ENCODE data around the gene AMIGO1.

The AMIGO1 gene, protein sequence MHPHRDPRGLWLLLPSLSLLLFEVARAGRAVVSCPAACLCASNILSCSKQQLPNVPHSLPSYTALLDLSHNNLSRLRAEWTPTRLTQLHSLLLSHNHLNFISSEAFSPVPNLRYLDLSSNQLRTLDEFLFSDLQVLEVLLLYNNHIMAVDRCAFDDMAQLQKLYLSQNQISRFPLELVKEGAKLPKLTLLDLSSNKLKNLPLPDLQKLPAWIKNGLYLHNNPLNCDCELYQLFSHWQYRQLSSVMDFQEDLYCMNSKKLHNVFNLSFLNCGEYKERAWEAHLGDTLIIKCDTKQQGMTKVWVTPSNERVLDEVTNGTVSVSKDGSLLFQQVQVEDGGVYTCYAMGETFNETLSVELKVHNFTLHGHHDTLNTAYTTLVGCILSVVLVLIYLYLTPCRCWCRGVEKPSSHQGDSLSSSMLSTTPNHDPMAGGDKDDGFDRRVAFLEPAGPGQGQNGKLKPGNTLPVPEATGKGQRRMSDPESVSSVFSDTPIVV

DNA sequence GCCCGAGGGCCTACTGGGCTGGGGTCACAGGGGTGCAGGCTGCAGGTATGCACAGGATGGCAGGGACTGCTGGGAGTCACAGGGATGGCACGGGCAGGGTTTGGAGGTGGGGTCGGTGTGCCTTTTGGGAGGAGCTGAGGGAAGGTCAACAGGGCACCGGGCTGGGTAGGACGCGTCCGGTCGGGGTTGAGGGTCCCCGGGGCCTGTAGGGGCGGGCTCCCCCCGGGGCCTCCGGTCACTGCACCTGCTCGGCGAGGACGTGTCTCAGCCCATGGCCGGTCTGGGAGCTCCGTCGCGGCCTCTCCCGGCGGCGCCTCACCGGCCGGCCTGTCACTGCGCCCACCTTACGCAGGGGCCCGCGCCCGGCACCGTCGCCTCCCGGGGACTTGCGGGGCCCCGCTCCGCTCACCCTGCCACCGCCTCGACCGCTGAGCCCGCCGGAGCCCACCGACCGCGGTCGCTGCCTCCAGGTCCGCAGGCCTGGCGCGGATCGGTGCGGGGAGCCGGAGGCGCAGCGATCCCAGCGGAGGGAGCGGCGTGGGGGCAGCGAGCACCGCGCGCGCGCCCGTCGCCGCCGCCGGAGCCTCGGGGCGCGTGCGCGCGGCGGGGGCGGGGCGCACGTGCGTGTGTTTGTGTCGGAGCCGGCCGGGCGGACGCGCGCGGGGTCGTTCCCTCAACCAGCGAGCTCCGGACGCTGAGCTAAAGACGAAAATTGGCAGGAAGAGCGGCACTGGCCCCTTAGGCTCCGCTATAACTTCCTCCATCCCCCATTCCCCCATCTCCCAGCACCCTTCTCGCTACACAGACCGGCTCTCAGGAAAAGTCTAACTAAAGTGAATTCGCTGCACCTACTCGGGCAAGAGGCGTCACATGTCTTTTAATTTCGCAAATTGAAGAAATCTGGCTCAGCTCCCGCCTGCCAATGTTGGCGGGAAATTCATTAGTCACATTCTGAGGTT is at the start of gene AMIGO1:
AMIGO1 (minus strand) TSS at position 552 of the 959 bp plus-strand sequence. CDS start 815 bp downstream, outside the sequence.
- peak; percentile 51 for DNase-seq

DNA sequence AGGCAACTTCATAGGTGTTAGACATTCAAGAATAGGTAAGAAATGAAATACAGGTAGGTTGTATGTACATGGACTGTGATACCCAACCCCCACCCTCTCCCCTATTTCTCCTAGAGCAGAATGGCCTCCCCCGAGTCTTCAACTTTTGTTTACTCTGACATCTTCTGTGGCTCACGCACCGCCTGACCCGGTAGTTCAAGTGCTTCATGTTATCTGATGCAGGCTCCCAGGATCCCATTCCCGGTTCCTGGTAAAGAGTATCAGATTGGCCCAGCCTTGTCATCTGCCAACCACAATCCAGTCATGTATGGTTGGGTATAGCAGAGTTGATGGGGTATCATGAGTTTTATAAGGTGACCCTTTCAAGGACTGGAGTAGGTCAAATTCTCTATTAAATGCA is 48.0 kb upstream of the AMIGO1 start:
- DNase-seq = no peak

DNA sequence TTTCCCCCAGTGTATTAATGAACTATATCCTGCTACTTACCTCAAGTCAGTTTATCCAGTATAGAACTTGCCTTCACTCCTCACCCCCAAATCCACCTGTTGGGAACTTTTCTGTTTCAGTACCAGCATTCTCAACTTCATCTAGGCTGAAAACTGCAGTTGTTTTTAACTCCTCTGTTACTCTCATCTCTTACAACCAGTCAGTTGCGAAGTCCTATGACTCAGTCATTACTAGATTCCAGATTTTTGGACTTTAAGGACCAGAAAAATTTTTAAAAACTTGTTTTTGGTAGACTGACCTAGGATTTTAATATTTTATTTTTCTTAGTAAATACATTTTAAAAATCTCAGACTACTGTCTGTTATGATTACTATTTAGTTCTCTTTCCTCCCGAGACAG is 47.0 kb upstream of the AMIGO1 start:
- DNase-seq = no peak

DNA sequence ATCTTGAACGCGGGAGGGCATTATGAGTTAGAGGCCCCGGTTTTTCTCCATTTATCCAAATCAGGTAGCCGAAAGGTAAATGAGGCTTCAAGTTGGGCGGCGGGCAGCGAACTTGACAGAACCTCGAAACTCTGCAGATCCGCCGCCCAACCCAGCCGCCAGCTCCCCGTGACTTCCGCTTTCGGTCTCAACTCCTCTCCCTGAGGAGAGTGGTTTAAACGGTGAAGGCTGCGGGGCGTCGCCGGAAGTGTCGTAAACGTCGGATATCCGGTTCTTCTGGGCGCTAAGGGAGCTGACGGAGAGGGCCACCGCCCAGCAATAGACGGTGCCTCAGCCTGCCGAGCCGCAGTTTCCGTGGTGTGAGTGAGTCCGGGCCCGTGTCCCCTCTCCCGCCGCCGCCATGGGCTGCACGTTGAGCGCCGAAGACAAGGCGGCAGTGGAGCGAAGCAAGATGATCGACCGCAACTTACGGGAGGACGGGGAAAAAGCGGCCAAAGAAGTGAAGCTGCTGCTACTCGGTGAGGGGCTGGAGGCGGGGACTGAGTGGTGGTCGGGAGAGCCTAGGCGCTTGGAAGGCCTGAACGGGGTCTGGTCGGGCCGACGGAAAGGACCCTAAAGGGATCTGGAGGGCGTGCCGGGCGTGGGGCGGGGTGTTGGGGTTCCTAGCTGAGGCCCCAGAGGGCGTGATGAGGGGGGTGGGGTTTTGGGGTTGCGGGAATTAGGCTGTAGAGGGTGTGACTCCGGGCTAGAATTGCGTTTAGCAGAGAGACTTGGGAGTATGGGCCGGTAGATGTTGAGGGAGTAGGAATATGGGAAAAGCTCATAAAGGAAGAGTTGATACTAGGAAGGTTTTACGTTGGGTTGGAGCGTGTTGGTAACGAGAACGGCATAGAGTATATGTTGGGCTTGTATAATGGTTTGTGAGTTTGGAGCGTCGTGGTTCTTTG is 39.1 kb upstream of the AMIGO1 start, which contains the start of gene GNAI3:
GNAI3 (plus strand) TSS at position 295 of the 947 bp plus-strand sequence; CDS start at position 401, 106 bp downstream.
- DNase-seq = peak; percentile 96

DNA sequence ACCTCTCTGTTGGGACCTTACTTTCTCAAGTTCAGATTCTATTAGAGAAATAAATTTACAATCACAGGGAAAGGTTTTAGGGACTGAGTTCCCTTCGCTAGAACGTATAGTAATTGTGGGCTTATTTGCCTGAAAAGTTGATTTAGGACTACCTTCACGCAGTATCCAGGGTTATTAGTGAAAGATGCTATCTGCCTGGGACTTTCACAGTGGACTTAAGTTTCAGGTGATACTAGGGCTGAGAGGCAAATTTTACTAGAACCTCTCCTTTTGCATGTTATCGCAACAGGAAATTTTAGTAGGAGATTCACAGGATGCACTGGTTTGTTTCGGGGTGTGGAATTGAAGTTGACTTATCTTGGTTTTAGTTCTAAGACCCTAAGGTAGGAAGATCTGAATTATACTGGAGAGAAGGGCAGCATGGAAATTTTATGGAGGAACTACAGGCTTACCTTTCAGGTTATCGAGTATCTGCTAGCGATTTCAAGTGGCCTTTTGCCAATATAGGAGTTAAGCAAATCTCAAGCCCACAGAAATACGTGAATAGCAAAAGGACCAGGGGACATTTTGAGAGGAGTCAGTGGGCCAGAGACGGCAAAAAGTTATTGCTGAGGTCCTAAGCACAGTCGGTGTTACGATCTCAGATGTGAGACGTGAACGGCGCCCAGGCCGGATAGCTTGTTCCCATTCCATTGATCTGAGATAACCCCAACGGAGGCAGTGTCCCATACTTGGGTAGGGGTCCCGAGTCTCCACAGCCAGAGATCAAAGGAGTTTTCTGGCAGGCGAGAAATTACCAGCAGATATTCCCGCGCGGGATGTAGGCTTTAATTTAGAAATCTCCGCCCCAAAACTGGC is 38.2 kb upstream of the AMIGO1 start:
- no peak for DNase-seq

DNA sequence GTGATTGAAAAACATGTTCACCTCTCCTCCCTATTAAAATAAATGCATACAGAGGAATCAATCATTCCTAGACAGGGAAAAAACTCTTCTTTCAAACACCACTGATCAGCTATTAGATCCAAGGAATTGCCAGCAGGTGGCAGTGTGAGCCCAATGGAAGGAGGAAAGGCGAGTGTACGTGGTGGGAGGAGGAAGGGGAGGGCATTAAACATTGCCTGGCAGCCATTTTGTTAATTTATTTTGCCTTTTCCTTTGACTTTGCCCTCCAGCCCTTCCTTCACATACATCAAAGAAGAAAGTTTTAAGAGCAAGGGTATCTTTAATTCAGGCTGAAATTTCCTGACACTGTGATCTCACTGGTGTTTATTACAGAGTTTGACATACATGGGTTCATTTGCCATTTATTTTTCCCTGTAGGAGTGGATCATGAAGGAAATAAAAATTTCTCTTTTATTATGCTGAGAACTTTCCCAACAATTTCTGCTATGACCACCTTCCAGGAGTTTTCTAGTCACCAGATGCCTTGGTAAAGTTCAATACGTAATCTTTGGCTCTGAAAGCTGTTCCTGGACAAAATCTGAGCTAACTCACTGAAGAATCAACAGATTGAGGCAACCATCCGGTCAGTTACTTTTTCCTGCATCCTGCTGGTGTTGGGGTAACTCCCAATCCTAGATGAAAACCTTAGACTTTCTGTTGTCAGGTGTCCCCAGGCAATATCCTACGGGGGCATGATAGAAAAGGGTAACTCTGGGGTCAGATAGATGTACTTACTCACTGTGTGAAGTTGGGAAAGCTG is 37.0 kb upstream of the AMIGO1 start:
- DNase-seq = peak; percentile 88

DNA sequence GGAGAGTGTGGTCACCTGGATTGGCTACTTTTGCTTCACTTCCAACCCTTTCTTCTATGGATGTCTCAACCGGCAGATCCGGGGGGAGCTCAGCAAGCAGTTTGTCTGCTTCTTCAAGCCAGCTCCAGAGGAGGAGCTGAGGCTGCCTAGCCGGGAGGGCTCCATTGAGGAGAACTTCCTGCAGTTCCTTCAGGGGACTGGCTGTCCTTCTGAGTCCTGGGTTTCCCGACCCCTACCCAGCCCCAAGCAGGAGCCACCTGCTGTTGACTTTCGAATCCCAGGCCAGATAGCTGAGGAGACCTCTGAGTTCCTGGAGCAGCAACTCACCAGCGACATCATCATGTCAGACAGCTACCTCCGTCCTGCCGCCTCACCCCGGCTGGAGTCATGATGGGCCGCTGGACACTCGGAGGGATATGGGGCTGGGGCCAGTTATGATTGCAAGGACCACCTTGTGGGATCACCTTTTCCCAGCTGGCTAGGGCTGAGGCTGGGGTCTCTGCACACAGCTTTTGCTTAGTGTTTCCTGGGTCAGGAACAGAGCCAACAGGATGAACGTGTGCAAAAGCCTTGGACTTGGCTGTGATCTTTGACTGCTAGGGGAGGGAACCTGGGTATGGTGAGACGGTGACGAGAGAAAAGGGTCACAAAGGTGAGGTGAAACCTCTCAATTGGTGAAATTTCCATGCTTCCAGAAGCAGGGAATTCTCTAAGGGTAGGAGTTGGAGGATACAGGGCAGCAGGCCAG is 34.6 kb upstream of the AMIGO1 start:
- DNase-seq = no peak

DNA sequence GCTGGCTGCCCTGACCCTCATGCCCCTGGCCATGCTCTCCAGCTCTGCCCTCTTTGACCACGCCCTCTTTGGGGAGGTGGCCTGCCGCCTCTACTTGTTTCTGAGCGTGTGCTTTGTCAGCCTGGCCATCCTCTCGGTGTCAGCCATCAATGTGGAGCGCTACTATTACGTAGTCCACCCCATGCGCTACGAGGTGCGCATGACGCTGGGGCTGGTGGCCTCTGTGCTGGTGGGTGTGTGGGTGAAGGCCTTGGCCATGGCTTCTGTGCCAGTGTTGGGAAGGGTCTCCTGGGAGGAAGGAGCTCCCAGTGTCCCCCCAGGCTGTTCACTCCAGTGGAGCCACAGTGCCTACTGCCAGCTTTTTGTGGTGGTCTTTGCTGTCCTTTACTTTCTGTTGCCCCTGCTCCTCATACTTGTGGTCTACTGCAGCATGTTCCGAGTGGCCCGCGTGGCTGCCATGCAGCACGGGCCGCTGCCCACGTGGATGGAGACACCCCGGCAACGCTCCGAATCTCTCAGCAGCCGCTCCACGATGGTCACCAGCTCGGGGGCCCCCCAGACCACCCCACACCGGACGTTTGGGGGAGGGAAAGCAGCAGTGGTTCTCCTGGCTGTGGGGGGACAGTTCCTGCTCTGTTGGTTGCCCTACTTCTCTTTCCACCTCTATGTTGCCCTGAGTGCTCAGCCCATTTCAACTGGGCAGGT is 33.9 kb upstream of the AMIGO1 start:
- DNase-seq = no peak

DNA sequence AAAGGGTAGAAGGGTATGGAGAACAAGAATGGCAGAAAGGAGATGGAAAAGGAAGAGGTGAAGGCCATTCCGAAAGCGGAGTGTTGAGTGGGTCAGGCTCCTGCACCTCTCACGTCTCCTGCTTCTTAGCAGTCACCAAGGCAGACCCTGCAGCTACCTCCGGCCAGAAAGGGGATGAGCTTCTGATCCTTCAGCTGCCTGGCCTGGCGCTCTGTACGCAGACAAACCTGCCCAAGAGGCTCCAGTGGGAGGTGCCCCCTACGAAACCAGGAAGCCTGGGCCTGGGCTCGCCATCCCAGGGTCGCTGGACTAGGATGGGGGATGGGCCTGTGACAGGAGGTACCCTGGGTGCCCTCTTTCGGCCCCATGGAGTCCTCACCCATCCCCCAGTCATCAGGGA is 33.1 kb upstream of the AMIGO1 start:
- DNase-seq = no peak

DNA sequence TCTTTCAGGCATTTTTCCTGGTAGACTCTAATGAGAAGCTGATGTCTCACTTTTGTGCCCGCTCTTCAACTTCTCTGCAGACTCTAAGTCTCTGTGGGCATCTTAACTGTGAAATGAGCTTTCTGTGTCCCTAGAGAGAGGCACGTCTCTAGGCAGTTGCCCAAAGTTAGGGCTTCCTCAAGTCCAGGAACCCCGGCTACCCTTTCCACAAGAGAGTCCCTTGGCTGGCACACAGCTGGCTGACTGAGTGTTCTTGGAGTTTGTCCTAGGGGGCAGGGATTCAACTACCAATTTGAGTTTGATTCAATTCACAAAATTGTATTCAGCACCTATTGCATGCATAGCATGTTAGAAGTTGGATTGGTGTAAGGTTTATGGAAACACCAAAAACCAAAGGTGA is 31.6 kb upstream of the AMIGO1 start:
- DNase-seq = no peak

DNA sequence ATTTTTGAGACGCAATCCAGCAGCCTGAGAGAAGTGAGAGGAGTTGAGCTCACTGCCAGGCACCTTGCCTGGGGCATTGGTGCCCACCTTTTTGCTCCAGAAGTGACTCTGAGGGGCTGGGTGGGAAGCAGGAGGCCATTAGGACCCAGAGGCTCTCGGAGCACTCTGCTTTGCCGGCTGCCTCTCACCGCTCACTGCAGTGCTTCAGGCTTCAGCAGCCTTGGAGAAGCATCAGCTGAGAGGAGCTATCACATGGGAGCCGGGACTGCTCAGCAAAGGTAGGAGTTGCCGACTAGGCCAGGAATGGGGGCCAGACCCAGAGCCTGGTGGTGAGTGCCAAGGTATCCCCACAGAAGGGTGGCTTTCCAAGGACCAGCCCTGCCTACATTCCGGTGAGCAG is 30.1 kb upstream of the AMIGO1 start, which contains the start of gene GPR61:
GPR61 (plus strand) TSS at position 197 of the 400 bp plus-strand sequence. CDS start 3,151 bp downstream, outside the sequence.
- DNase-seq = no peak

DNA sequence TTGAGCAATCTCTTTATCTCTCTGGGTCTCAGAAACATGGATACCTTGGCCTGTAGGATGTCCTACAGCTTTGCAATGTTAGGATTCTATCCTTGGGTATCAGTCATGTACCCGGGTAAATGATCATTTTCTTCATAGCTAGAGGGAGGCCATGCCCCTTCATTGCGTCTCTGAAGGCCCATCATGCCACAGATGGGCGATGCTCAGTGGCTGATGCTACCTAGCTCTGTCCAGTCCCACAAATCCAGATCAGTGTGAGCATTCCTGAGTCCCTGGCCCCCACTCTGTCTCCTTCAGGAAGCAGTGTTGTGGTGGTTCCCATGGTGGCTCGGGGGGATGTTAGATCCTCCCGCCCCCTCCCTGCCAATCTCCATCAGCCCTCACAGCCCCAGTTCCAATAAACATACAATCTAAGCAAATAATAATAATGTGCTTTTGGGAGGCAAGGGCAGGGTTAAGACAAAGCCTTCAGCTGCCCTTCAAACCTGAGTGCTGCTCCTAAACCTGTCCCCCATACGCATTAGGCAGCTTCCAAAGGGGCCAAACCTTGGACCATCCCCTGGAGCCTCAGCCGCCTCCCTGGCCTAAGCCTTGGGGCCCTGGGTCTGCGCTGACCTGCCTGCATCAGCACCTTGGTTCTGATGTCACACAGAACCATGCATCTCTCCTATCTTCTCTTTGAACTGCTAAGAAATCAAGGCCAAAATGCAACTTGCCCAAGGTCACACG is 29.5 kb upstream of the AMIGO1 start:
- DNase-seq = no peak

DNA sequence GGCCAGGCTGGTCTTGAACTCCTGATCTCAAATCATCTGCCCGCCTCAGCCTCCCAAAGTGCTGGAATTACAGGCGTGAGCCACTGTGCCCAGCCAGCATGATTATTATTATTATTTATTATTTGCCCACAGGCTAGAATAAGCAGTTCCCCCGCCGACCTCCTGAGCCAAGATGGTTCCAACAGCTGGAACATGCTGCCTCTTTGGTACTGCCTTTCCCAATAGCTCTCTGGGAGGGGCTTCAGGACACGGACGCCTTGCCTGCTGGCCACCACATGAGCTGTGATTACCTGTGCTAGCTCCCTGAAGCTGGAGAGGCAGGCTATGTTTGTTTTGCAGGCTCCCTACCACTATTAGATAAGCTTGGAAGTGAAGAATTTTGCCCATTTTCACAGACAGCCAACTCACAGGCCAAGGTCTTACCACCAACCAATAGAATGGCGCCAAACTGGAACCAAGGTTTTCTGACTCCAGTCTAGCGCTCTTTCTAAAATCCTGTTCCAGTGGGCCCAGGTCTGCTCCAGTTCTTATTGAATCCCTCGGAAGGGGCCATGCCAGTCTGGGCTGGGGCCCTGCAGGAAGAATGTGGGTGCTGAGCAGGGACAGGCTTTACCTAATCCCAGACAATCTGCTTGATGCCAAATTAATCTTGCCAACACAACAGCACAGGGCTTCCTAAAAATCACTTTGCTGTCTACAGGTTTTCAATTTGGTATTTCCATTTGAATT is 28.1 kb upstream of the AMIGO1 start:
- DNase-seq = no peak

DNA sequence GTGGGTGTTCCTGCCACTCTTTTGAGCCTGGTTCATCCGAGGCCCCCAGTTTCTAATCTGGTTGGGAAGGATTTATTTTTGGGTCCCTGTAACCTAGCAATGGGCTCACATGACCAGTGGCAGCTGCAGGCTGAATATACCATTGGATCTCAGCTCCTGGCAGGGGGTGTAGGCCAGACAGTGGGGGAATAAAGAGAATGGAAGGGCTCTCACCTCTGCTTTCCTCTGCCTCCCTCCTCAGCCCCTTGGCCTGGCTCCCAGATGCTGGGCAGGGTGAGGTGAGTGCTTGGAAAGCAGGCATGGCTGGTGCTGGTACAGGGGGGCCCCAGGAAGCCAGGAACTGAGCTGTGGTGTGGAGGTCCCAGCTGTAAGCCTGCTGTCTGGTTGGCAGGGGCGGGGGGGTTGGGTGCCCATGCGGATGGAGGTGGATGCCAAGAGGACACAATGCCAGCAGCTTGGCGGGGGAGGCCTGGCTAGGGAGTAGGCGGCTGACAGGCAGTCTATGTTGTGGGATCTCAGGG is 26.5 kb upstream of the AMIGO1 start:
- no peak for DNase-seq

DNA sequence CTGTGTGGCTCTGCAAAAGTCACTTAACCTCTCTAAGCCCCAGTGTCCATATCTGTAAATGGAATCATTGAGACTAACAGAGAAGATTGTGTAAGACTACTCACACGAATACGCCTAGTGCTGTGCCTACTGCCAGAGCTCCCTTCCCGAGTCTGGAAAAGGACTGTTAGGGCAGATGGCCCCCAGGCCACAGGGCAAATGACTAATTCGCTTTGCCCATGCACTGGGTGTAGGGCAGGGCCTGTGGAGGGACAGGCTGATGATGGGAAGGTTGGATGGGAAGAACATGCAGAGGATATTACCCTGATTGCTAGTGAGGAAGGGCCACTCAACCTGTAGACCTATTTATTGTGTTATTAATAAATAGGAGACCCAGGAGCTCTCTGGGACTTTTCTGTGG is 26.0 kb upstream of the AMIGO1 start:
- DNase-seq = no peak

DNA sequence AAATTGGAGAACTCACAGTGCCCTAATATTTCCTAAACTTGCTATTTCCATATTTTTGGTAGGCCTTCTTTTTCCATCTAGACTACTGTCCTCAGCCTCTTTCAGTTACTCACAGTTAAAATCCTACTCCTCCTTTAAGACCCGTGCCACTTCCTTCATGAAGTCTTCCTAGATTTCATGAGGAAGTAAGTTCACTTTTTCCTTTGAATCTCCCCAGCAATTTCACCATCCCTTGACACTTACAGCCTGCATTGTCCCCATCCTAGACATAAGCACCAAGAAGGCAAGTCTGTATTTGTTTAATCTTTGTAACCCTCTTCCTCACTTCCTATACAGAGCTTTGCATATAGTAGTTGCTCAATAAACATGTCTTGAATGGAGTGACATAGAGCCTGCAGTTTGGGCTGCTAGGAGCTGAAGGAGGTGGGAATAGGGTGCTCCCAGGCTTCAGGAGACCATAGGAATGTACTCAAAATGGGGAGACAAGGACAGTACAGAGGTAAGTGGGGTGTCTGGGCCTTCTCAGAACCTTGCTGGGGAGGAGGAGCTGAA is 24.9 kb upstream of the AMIGO1 start:
- no peak for DNase-seq
